ENCODE results near the gene APOL1.

GRCh38 chr22:36218648-36219193 lies 34.2 kb upstream of the APOL1 start:
- TF ChIP-seq CTCF (IDR thresholded peaks at IDR 0.05) (no peak), POLR2A (IDR thresholded peaks at IDR 0.05) (no peak), POLR2AphosphoS5 (IDR thresholded peaks at IDR 0.05) (no peak)
